HL-60 (cell line): ENCODE results near the gene DYNC1I1.

Experiments
- POLR2AphosphoS5 ChIP-seq: IDR thresholded peaks from 2 replicates; pipeline ENCODE4 v1.6.1; 2012; ENCODE audit warnings: low read depth
- TF ChIP-seq, protein P1 (sequence below): IDR thresholded peaks from one replicate; pipeline ENCODE4 v1.5.1; 2011; ENCODE audit warnings: low read length, control low read depth, inconsistent platforms; ENCODE audit not compliant: insufficient read depth

DNA sequence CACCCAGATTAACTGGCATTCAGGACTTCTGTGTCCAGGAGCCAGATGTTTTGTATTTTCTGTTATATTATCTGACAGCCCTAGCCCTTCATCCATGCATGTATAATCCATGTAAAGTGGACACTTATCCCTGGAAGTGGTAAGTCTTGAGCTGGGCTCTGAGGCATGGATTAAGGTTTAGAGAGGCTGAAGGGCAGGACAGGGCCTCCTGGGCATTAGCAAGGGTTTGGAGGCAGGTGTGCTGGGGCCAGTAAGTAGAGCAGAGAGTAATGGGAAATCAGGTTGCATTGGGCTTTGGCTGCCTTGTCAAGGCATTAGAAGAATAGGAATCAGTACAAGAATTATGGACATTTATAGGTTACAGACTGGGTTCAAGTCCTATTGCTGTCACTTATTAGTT, 138.0 kb downstream of the DYNC1I1 start:
- TF ChIP-seq, protein P1, sequence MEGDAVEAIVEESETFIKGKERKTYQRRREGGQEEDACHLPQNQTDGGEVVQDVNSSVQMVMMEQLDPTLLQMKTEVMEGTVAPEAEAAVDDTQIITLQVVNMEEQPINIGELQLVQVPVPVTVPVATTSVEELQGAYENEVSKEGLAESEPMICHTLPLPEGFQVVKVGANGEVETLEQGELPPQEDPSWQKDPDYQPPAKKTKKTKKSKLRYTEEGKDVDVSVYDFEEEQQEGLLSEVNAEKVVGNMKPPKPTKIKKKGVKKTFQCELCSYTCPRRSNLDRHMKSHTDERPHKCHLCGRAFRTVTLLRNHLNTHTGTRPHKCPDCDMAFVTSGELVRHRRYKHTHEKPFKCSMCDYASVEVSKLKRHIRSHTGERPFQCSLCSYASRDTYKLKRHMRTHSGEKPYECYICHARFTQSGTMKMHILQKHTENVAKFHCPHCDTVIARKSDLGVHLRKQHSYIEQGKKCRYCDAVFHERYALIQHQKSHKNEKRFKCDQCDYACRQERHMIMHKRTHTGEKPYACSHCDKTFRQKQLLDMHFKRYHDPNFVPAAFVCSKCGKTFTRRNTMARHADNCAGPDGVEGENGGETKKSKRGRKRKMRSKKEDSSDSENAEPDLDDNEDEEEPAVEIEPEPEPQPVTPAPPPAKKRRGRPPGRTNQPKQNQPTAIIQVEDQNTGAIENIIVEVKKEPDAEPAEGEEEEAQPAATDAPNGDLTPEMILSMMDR: no peak
- TF ChIP-seq POLR2AphosphoS5: no peak
